Esophagus muscularis mucosa (tissue), 3 donors: Measurements from ENCODE around the gene RANBP17.

Source experiments
- POLR2A ChIP-seq: fragments of 450-650 bp; IDR thresholded peaks from one replicate; pipeline ENCODE4 v1.6.1; 2017; ENCODE audit warnings: antibody characterized with exemption, moderate library complexity, mild to moderate bottlenecking, low read depth
- TF ChIP-seq, protein P1 (sequence below), 3 experiments: fragments of 200-600 bp in 2 of 3; fragments of 450-650 bp in 1 of 3; sonication (generic) in 2 of 3; IDR thresholded peaks; one replicate each; pipeline ENCODE4 v1.5.1; 2017 to 2019; ENCODE audit warnings: antibody characterized with exemption in 3 of 3, mild to moderate bottlenecking in 2 of 3, moderate library complexity in 1 of 3

DNA sequence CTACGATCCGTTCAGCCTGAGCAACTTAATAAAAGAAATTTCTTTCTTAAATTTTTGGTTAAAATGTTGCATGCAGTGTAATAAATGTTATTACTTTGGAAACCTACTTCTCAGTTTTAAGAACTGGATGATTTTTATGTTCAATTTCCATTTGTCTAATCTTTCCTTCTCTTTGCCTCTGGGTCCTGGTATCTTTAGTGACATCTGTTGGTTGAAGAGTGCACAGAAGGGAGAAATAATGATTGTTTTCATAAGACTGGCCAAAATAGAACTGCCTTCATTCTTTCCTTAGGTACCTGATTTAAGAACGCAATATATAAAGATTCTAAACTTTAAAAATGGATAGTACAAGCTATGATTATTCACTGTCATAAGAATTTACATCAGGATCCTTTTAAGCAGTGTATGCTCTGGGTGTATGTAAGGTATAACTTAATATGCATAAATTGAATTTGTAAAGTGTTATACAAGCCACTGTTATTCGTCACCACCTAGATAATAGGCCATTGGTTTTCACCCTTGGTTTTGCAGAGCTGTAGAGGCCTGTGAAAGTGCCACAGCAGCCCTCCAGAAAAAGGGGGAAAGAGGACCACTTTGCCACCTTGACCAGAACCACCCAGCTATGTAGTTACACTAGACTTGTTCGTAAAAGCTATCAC, 364.4 kb downstream of the RANBP17 start:
- TF ChIP-seq, protein P1, sequence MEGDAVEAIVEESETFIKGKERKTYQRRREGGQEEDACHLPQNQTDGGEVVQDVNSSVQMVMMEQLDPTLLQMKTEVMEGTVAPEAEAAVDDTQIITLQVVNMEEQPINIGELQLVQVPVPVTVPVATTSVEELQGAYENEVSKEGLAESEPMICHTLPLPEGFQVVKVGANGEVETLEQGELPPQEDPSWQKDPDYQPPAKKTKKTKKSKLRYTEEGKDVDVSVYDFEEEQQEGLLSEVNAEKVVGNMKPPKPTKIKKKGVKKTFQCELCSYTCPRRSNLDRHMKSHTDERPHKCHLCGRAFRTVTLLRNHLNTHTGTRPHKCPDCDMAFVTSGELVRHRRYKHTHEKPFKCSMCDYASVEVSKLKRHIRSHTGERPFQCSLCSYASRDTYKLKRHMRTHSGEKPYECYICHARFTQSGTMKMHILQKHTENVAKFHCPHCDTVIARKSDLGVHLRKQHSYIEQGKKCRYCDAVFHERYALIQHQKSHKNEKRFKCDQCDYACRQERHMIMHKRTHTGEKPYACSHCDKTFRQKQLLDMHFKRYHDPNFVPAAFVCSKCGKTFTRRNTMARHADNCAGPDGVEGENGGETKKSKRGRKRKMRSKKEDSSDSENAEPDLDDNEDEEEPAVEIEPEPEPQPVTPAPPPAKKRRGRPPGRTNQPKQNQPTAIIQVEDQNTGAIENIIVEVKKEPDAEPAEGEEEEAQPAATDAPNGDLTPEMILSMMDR (IDR thresholded peaks at IDR 0.05) = no peak
- TF ChIP-seq POLR2A = no peak
